HUES6 (cell line): ENCODE measurements around the gene SERBP1.
"Not testable (repeated sequence)": the region's sequence is repeated elsewhere in the genome, so short reads cannot be mapped to it uniquely, and the experiment has no call there.

Experiments
- H3K27ac ChIP-seq: 2 replicates; pipeline ENCODE4 v1.7.0; 2013; ENCODE audit warnings: low read depth, mild to moderate bottlenecking, low read length, inconsistent platforms
- H3K27me3 ChIP-seq: 2 replicates; pipeline ENCODE4 v1.6.1; 2013; ENCODE audit warnings: low read length; ENCODE audit not compliant: control insufficient read depth, insufficient read depth
- H3K36me3 ChIP-seq: 2 replicates; pipeline ENCODE4 v1.6.1; 2013; ENCODE audit warnings: low read length; ENCODE audit not compliant: control insufficient read depth, insufficient read depth
- H3K4me1 ChIP-seq: 2 replicates; pipeline ENCODE4 v1.6.1; 2013; ENCODE audit warnings: low read length; ENCODE audit not compliant: control insufficient read depth, insufficient read depth
- H3K4me3 ChIP-seq: 2 replicates; pipeline ENCODE4 v1.5.1; 2013; ENCODE audit warnings: low read depth, low read length
- H3K9ac ChIP-seq: one replicate; pipeline ENCODE4 v1.6.1; 2013; ENCODE audit warnings: mild to moderate bottlenecking, low read length
- H3K9me3 ChIP-seq: 2 replicates; pipeline ENCODE4 v1.6.1; 2013; ENCODE audit warnings: low read depth, low read length; ENCODE audit not compliant: control insufficient read depth, insufficient read depth

The SERBP1 gene

GRCh38 chr1:67463298-67463955 is 33.2 kb upstream of the SERBP1 start:
- Histone ChIP-seq H3K4me1 (peaks cover 45% of the 10 kb centered on the region), H3K27me3 (no peaks in the 10 kb centered on the region), H3K27ac (no peak overlapping the region), H3K9me3 (no peaks in the 10 kb centered on the region), H3K36me3 (no peaks in the 10 kb centered on the region), H3K4me3 (no peak overlapping the region), H3K9ac (no peak overlapping the region)

GRCh38 chr1:67460676-67461500 is 30.7 kb upstream of the SERBP1 start:
- Histone ChIP-seq H3K27ac (no peak overlapping the region), H3K9me3 (no peaks in the 10 kb centered on the region), H3K27me3 (no peaks in the 10 kb centered on the region), H3K4me3 (no peak overlapping the region), H3K4me1 (peaks cover 59% of the 10 kb centered on the region), H3K9ac (no peak overlapping the region), H3K36me3 (no peaks in the 10 kb centered on the region)

GRCh38 chr1:67459068-67459467 is 28.9 kb upstream of the SERBP1 start:
- H3K4me1 ChIP-seq: peaks cover 55% of the 10 kb centered on the region
- H3K27ac ChIP-seq: peak overlapping the region; percentile 55; the same call in 1 of the 2 replicates
- peak overlapping the region; percentile 44 for H3K4me3 ChIP-seq
- H3K9ac ChIP-seq: peak overlapping the region; percentile 40
- no peaks in the 10 kb centered on the region for H3K27me3 ChIP-seq
- no peaks in the 10 kb centered on the region for H3K9me3 ChIP-seq
- no peaks in the 10 kb centered on the region for H3K36me3 ChIP-seq

GRCh38 chr1:67458663-67459062 is 28.5 kb upstream of the SERBP1 start:
- H3K4me1 ChIP-seq: peaks cover 51% of the 10 kb centered on the region
- peak overlapping the region; percentile 55; the same call in 1 of the 2 replicates for H3K27ac ChIP-seq
- H3K9ac ChIP-seq: peak overlapping the region; percentile 40
- no peaks in the 10 kb centered on the region for H3K9me3 ChIP-seq
- H3K36me3 ChIP-seq: no peaks in the 10 kb centered on the region
- peak overlapping the region; percentile 44 for H3K4me3 ChIP-seq
- H3K27me3 ChIP-seq: no peaks in the 10 kb centered on the region

GRCh38 chr1:67457247-67457646 is 27.0 kb upstream of the SERBP1 start:
- Histone ChIP-seq H3K9me3 (no peaks in the 10 kb centered on the region), H3K36me3 (no peaks in the 10 kb centered on the region), H3K27ac (no peak overlapping the region), H3K27me3 (no peaks in the 10 kb centered on the region), H3K4me3 (no peak overlapping the region), H3K9ac (no peak overlapping the region), H3K4me1 (peaks cover 45% of the 10 kb centered on the region)

- peaks cover 7% of the 10 kb centered on the region for H3K4me1 ChIP-seq
- no peak overlapping the region for H3K27ac ChIP-seq
- no peak overlapping the region for H3K9ac ChIP-seq
- no peaks in the 10 kb centered on the region for H3K27me3 ChIP-seq
- no peaks in the 10 kb centered on the region for H3K9me3 ChIP-seq
- no peak overlapping the region for H3K4me3 ChIP-seq
- H3K36me3 ChIP-seq: no peaks in the 10 kb centered on the region
These were observed 21.6 kb upstream of the SERBP1 start for GRCh38 chr1:67451815-67452214.

GRCh38 chr1:67451356-67451755 is 21.2 kb upstream of the SERBP1 start:
- Histone ChIP-seq H3K36me3 (no peaks in the 10 kb centered on the region), H3K9me3 (no peaks in the 10 kb centered on the region), H3K9ac (no peak overlapping the region), H3K27ac (no peak overlapping the region), H3K4me1 (peaks cover 7% of the 10 kb centered on the region), H3K4me3 (no peak overlapping the region), H3K27me3 (no peaks in the 10 kb centered on the region)

GRCh38 chr1:67446893-67447292 is 16.7 kb upstream of the SERBP1 start:
- no peaks in the 10 kb centered on the region for H3K9me3 ChIP-seq
- no peaks in the 10 kb centered on the region for H3K36me3 ChIP-seq
- H3K4me1 ChIP-seq: peaks cover 7% of the 10 kb centered on the region
- no peaks in the 10 kb centered on the region for H3K27me3 ChIP-seq
- no peak overlapping the region for H3K9ac ChIP-seq
- no peak overlapping the region for H3K27ac ChIP-seq
- H3K4me3 ChIP-seq: no peak overlapping the region

- H3K36me3 ChIP-seq, H3K4me3 ChIP-seq, H3K27ac ChIP-seq, H3K9me3 ChIP-seq, H3K27me3 ChIP-seq, H3K9ac ChIP-seq, H3K4me1 ChIP-seq: not testable (repeated sequence)
These were observed 15.8 kb upstream of the SERBP1 start for GRCh38 chr1:67446014-67446413.

GRCh38 chr1:67441739-67442281 is 11.6 kb upstream of the SERBP1 start:
- Histone ChIP-seq H3K27me3 (no peaks in the 10 kb centered on the region), H3K4me3 (no peak overlapping the region), H3K4me1 (peaks cover 10% of the 10 kb centered on the region; the same call in 1 of the 2 replicates), H3K9me3 (no peaks in the 10 kb centered on the region), H3K9ac (no peak overlapping the region), H3K36me3 (no peaks in the 10 kb centered on the region), H3K27ac (no peak overlapping the region)

- Histone ChIP-seq H3K4me3 (no peak overlapping the region), H3K4me1 (peaks cover 10% of the 10 kb centered on the region; the same call in 1 of the 2 replicates), H3K36me3 (no peaks in the 10 kb centered on the region), H3K27ac (no peak overlapping the region), H3K9me3 (no peaks in the 10 kb centered on the region), H3K9ac (no peak overlapping the region), H3K27me3 (no peaks in the 10 kb centered on the region)
These were observed 11.0 kb upstream of the SERBP1 start for GRCh38 chr1:67441183-67441582.
